IMR-90 (cell line): Measurements from ENCODE around the gene URB1. TPM values are rescaled to one million over a fixed set of nuclear protein-coding genes. Genes with fewer than 3 reads are reported as not detected.

ENCODE experiments used
- ATAC-seq: fragments of 200-7000 bp; cut with Tn5 transposase; 2 replicates; pipeline ENCODE4 v1.9.1; 2020; ENCODE audit warnings: low read depth, mild to moderate bottlenecking, moderate library complexity
- BruUV-seq: library from RNA; stranded (reverse); fragments of 400-500 nt; replicated peaks from 2 replicates; lab custom pipeline; 2021; lab: Mats Ljungman, UMichigan
- CTCF ChIA-PET: fragments of 300-600 bp; formaldehyde crosslinking; extraction: SDS; loops from one replicate; lab custom pipeline; 2021; ENCODE audit warnings: antibody characterized with exemption; lab: Yijun Ruan, JAX
- POLR2A ChIA-PET: fragments of 300-600 bp; sonication (Branson Sonifier 250); formaldehyde crosslinking; loops from one replicate; lab custom pipeline; 2022; ENCODE audit warnings: antibody characterized with exemption; ENCODE audit not compliant: unreplicated experiment; lab: Charles Lee
- DNase-seq: peaks from one replicate; pipeline ENCODE4 v3.0.0; 2013
- H2AFZ ChIP-seq: replicated peaks from 2 replicates; pipeline ENCODE3; 2013; ENCODE audit warnings: low read length, mild to moderate bottlenecking; ENCODE audit not compliant: poor library complexity
- H2AK5ac ChIP-seq: 2 replicates; pipeline ENCODE4 v1.6.1; 2013; ENCODE audit warnings: low read depth, low read length, inconsistent platforms
- H2AK9ac ChIP-seq: replicated peaks from 2 replicates; pipeline ENCODE3; 2013; ENCODE audit warnings: mild to moderate bottlenecking, low read depth, low read length, moderate library complexity; ENCODE audit not compliant: poor library complexity
- H2BK120ac ChIP-seq: 2 replicates; pipeline ENCODE4 v1.6.1; 2013; ENCODE audit warnings: low read depth, low read length, inconsistent platforms
- H2BK15ac ChIP-seq: 3 replicates; pipeline ENCODE4 v1.6.1; 2013; ENCODE audit warnings: low read depth, low read length, inconsistent platforms
- H2BK20ac ChIP-seq: 2 replicates; pipeline ENCODE4 v1.6.1; 2013; ENCODE audit warnings: low read depth, mild to moderate bottlenecking, inconsistent platforms, low read length, moderate library complexity
- H2BK5ac ChIP-seq: 2 replicates; pipeline ENCODE4 v1.6.1; 2013; ENCODE audit warnings: mild to moderate bottlenecking, low read depth, low read length, inconsistent platforms; ENCODE audit not compliant: poor library complexity, severe bottlenecking
- H3K14ac ChIP-seq: replicated peaks from 2 replicates; pipeline ENCODE4 v1.6.1; 2013; ENCODE audit warnings: low read depth, low read length, inconsistent platforms
- H3K18ac ChIP-seq: 2 replicates; pipeline ENCODE4 v1.6.1; 2013; ENCODE audit warnings: low read depth, low read length, control low read depth
- H3K23ac ChIP-seq: 2 replicates; pipeline ENCODE4 v1.6.1; 2013; ENCODE audit warnings: low read depth, low read length, inconsistent platforms
- H3K27ac ChIP-seq: 2 replicates; pipeline ENCODE4 v1.5.1; 2013; ENCODE audit warnings: mild to moderate bottlenecking, control low read depth, low read length; ENCODE audit not compliant: insufficient read depth
- H3K27me3 ChIP-seq: 2 replicates; pipeline ENCODE4 v1.6.1; 2013; ENCODE audit warnings: low read length; ENCODE audit not compliant: control insufficient read depth, insufficient read depth
- H3K36me3 ChIP-seq: 2 replicates; pipeline ENCODE4 v1.6.1; 2013; ENCODE audit warnings: low read length, mixed read lengths; ENCODE audit not compliant: control insufficient read depth, insufficient read depth
- H3K4ac ChIP-seq: 2 replicates; pipeline ENCODE4 v1.6.1; 2013; ENCODE audit warnings: low read depth, low read length, inconsistent platforms
- H3K4me1 ChIP-seq: 2 replicates; pipeline ENCODE4 v1.6.1; 2013; ENCODE audit warnings: low read length, mixed read lengths; ENCODE audit not compliant: control insufficient read depth, insufficient read depth
- H3K4me2 ChIP-seq: 2 replicates; pipeline ENCODE4 v1.6.1; 2013; ENCODE audit warnings: low read depth, mild to moderate bottlenecking, control low read depth, low read length, moderate library complexity
- H3K4me3 ChIP-seq: 2 replicates; pipeline ENCODE4 v1.5.1; 2013; ENCODE audit warnings: low read depth, mild to moderate bottlenecking, control low read depth, low read length, moderate library complexity; ENCODE audit not compliant: insufficient read depth
- H3K56ac ChIP-seq: 2 replicates; pipeline ENCODE4 v1.6.1; 2013; ENCODE audit warnings: low read length, inconsistent platforms; ENCODE audit not compliant: insufficient read depth; ENCODE audit errors: extremely low read depth
- H3K79me1 ChIP-seq, 2 experiments: 2 replicates each; pipeline ENCODE4 v1.6.1; 2013; ENCODE audit warnings: low read length in 2 of 2, inconsistent platforms in 1 of 2, low read depth in 1 of 2
- H3K9ac ChIP-seq: 2 replicates; pipeline ENCODE4 v1.6.1; 2013; ENCODE audit warnings: low read depth, low read length, control low read depth
- H3K9me1 ChIP-seq: 2 replicates; pipeline ENCODE4 v1.6.1; 2013; ENCODE audit warnings: low read length, inconsistent platforms; ENCODE audit not compliant: insufficient read depth
- H3K9me3 ChIP-seq: 2 replicates; pipeline ENCODE4 v1.6.1; 2013; ENCODE audit warnings: low read length; ENCODE audit not compliant: control insufficient read depth, insufficient read depth
- H4K20me1 ChIP-seq: 2 replicates; pipeline ENCODE4 v1.6.1; 2013; ENCODE audit warnings: low read length, inconsistent platforms; ENCODE audit not compliant: insufficient read depth
- H4K5ac ChIP-seq: 2 replicates; pipeline ENCODE4 v1.6.1; 2013; ENCODE audit warnings: mild to moderate bottlenecking, low read depth, low read length, control low read depth
- H4K8ac ChIP-seq, 2 experiments: 2 replicates each; pipeline ENCODE4 v1.6.1; 2013; ENCODE audit warnings: low read depth in 2 of 2, low read length in 2 of 2, control low read depth in 1 of 2, inconsistent platforms in 1 of 2
- H4K91ac ChIP-seq: 2 replicates; pipeline ENCODE4 v1.6.1; 2013; ENCODE audit warnings: low read depth, low read length, inconsistent platforms; ENCODE audit not compliant: insufficient read depth
- CEBPB ChIP-seq: IDR thresholded peaks from 2 replicates; pipeline ENCODE4 v1.6.1; 2012; ENCODE audit warnings: low read depth, low read length, improper control_type of control experiment
- CHD1 ChIP-seq: IDR thresholded peaks from 2 replicates; pipeline ENCODE4 v1.6.1; 2012; ENCODE audit warnings: low read depth, low read length, improper control_type of control experiment
- FOS ChIP-seq: fragments of 150-350 bp; IDR thresholded peaks from 2 replicates; pipeline ENCODE4 v1.6.1; 2016; ENCODE audit warnings: low read depth, low read length
- MXI1 ChIP-seq: IDR thresholded peaks from 2 replicates; pipeline ENCODE4 v1.6.1; 2012; ENCODE audit warnings: low read depth, mild to moderate bottlenecking, low read length, moderate library complexity, borderline replicate concordance
- NFE2L2 ChIP-seq: fragments of 150-350 bp; IDR thresholded peaks from 2 replicates; pipeline ENCODE4 v1.6.1; 2016; ENCODE audit warnings: low read depth, mild to moderate bottlenecking, low read length
- POLR2A ChIP-seq: IDR thresholded peaks from 2 replicates; pipeline ENCODE4 v1.6.1; 2012; ENCODE audit warnings: mild to moderate bottlenecking, low read depth, low read length
- RAD21 ChIP-seq: IDR thresholded peaks from 2 replicates; pipeline ENCODE4 v1.6.1; 2012; ENCODE audit warnings: low read length, improper control_type of control experiment
- RCOR1 ChIP-seq: IDR thresholded peaks from 2 replicates; pipeline ENCODE4 v1.6.1; 2012; ENCODE audit warnings: mild to moderate bottlenecking, low read length, improper control_type of control experiment; ENCODE audit not compliant: insufficient replicate concordance
- RFX5 ChIP-seq: IDR thresholded peaks from 2 replicates; pipeline ENCODE4 v1.8.0; 2012; ENCODE audit warnings: low read depth, mild to moderate bottlenecking, low read length, moderate library complexity
- WGBS, 2 experiments: methylation state at CpG; one replicate each; pipeline versions ENCODE4 v1.1.5 to v1.1.7; 2013; ENCODE audit warnings: missing lambda C conversion rate in 2 of 2; ENCODE audit not compliant: insufficient read length in 1 of 2; ENCODE audit errors: extremely low coverage in 2 of 2; 5-methylcytosine and 5-hydroxymethylcytosine counted together
- dilution Hi-C: fragments of 300-500 bp; cut with HindIII; formaldehyde crosslinking; loops from one replicate; pipeline ENCODE4 v1.14.3; 2018; ENCODE audit warnings: low sequenced_read_pairs; ENCODE audit not compliant: unreplicated experiment
- in situ Hi-C: fragments of 300-500 bp; cut with MboI; formaldehyde crosslinking; loops from 3 replicates; pipeline ENCODE4 v1.14.3; 2019; ENCODE audit warnings: low sequenced_read_pairs, inconsistent platforms, mixed read lengths
- intact Hi-C: fragments of 100-400 bp; cut with micrococcal nuclease; formaldehyde crosslinking; loops from 2 replicates; pipeline ENCODE4 v1.10.0; 2022
- polyA plus RNA-seq, 3 experiments: library from polyadenylated mRNA; depleted of rRNA; stranded (reverse); fragments of >200 nt; gene quantifications; 2 replicates each; pipeline ENCODE4 v1.2.3, GENCODE V29; 2012; ENCODE audit warnings: low replicate concordance in 1 of 3
- total RNA-seq: library from RNA; depleted of rRNA; stranded (reverse); fragments of >200 nt; gene quantifications from 2 replicates; pipeline ENCODE4 v1.2.3, GENCODE V29; 2012
- TF ChIP-seq, protein P1 (sequence below): fragments of 150-350 bp; IDR thresholded peaks from 2 replicates; pipeline ENCODE4 v1.6.1; 2017; ENCODE audit warnings: mild to moderate bottlenecking, antibody characterized with exemption, low read length, low read depth
- TF ChIP-seq, protein P2 (sequence below): conservative IDR thresholded peaks from 2 replicates; pipeline ENCODE4 v1.5.1; 2012; ENCODE audit warnings: mild to moderate bottlenecking, low read depth, low read length, improper control_type of control experiment
- TF ChIP-seq, protein P3 (sequence below): fragments of 150-350 bp; IDR thresholded peaks from 2 replicates; pipeline ENCODE4 v1.6.1; 2016; ENCODE audit warnings: low read depth, mild to moderate bottlenecking, low read length, moderate library complexity, borderline replicate concordance

Gene URB1
- total and polyA plus RNA-seq, 2 of the 4 experiments (the other 2 are of a cell fraction), result 9.2 to 12.7 TPM

DNA sequence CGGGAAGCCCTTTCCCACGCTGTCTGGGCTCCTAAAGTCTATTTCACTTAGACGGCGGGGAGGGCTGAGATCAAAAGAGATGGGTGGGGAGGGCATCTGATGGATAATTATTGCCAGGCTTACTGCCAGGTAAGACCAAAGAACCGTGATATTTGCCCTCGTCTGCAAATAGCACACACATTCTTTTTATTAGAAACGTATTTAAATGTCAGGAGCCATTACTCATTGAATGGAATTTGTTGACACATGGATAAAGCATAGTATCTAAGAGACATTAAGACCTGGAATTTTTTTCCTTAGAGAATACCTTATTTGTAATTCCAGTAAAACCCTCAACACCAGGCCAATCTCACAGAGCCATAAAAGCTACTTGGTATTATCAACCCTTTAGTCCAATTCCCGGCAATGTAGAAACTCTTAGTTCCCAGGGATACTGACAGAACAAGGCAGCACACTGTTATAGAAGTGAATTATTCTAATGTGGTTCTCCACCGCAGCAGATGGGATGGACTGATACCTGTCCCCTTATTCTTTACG lies 10.6 kb downstream of the URB1 start:
- no peak overlapping the region for H3K18ac ChIP-seq
- no peak overlapping the region for H3K4me3 ChIP-seq
- H2BK15ac ChIP-seq, result no peak overlapping the region
- WGBS, 2 experiments, result 80% methylated on average over 1 of the region's 10 CpGs; no CpG with 5 or more reads in 1 of the 2 experiments
- no peak overlapping the region for H3K9ac ChIP-seq
- peaks cover 41% of the 10 kb centered on the region for H3K36me3 ChIP-seq
- peak; percentile 49 for ATAC-seq
- peak overlapping the region; percentile 42 for H4K91ac ChIP-seq
- H3K79me1 ChIP-seq, result peaks cover 30 to 83% of the 10 kb centered on the region in 2 experiments
- H3K9me1 ChIP-seq, result peaks cover 10% of the 10 kb centered on the region
- H3K56ac ChIP-seq, result no peak overlapping the region
- peaks cover 8% of the 10 kb centered on the region for H3K4me1 ChIP-seq
- H2AK9ac ChIP-seq, result no peak overlapping the region
- in situ Hi-C loops (loop anchor here (25.0 kb wide), 1 partner anchor 355 kb away; the partner anchor contains the start of gene SYNJ1), intact Hi-C loops (no loop called here), dilution Hi-C loops (no loop called here)
- peak overlapping the region; percentile 17; the same call in 1 of the 2 replicates for H3K4ac ChIP-seq
- H3K4me2 ChIP-seq, result no peak overlapping the region
- H4K5ac ChIP-seq, result peak overlapping the region; percentile 23; the same call in 1 of the 2 replicates
- H2BK20ac ChIP-seq, result peak overlapping the region; percentile 57
- no peaks in the 10 kb centered on the region for H3K27me3 ChIP-seq
- BruUV-seq, result no TSS peak
- no peak overlapping the region for H3K27ac ChIP-seq
- ChIA-PET CTCF (no interaction called here), POLR2A (no interaction called here)
- H2AFZ ChIP-seq, result no peak overlapping the region
- TF ChIP-seq POLR2A (no peak), RAD21 (no peak), NFE2L2 (no peak), CEBPB (no peak), CHD1 (no peak), MXI1 (no peak), RCOR1 (no peak), RFX5 (no peak), FOS (no peak)
- TF ChIP-seq, protein P1, sequence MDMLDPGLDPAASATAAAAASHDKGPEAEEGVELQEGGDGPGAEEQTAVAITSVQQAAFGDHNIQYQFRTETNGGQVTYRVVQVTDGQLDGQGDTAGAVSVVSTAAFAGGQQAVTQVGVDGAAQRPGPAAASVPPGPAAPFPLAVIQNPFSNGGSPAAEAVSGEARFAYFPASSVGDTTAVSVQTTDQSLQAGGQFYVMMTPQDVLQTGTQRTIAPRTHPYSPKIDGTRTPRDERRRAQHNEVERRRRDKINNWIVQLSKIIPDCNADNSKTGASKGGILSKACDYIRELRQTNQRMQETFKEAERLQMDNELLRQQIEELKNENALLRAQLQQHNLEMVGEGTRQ, result no peak
- TF ChIP-seq, protein P2, sequence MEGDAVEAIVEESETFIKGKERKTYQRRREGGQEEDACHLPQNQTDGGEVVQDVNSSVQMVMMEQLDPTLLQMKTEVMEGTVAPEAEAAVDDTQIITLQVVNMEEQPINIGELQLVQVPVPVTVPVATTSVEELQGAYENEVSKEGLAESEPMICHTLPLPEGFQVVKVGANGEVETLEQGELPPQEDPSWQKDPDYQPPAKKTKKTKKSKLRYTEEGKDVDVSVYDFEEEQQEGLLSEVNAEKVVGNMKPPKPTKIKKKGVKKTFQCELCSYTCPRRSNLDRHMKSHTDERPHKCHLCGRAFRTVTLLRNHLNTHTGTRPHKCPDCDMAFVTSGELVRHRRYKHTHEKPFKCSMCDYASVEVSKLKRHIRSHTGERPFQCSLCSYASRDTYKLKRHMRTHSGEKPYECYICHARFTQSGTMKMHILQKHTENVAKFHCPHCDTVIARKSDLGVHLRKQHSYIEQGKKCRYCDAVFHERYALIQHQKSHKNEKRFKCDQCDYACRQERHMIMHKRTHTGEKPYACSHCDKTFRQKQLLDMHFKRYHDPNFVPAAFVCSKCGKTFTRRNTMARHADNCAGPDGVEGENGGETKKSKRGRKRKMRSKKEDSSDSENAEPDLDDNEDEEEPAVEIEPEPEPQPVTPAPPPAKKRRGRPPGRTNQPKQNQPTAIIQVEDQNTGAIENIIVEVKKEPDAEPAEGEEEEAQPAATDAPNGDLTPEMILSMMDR, result no peak
- TF ChIP-seq, protein P3, sequence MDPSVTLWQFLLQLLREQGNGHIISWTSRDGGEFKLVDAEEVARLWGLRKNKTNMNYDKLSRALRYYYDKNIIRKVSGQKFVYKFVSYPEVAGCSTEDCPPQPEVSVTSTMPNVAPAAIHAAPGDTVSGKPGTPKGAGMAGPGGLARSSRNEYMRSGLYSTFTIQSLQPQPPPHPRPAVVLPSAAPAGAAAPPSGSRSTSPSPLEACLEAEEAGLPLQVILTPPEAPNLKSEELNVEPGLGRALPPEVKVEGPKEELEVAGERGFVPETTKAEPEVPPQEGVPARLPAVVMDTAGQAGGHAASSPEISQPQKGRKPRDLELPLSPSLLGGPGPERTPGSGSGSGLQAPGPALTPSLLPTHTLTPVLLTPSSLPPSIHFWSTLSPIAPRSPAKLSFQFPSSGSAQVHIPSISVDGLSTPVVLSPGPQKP, result no peak
- peaks cover 13% of the 10 kb centered on the region for H4K20me1 ChIP-seq
- 0 out of 2 replicates have a peak overlapping the region, but pooled peaks have one; percentile 14 for H3K14ac ChIP-seq
- H2BK5ac ChIP-seq, result peak overlapping the region; percentile 55
- peak; percentile 36 for DNase-seq
- H3K9me3 ChIP-seq, result no peaks in the 10 kb centered on the region
- peak overlapping the region; percentile 48; the same call in 1 of the 2 replicates for H3K23ac ChIP-seq
- H2AK5ac ChIP-seq, result peak overlapping the region; percentile 74; the same call in 1 of the 2 replicates
- H4K8ac ChIP-seq, result peak overlapping the region in 1 of 2 experiments; percentile 50; a peak in 2 of 4 replicates
- peak overlapping the region; percentile 36; the same call in 1 of the 2 replicates for H2BK120ac ChIP-seq
